ENCODE data around the gene DIS3L2.
A peak's percentile ranks its signal among the peaks of the same experiment; 100 is the strongest.
"Not testable (repeated sequence)": the region's sequence is repeated elsewhere in the genome, so short reads cannot be mapped to it uniquely, and the experiment has no call there.

Gene DIS3L2

DNA sequence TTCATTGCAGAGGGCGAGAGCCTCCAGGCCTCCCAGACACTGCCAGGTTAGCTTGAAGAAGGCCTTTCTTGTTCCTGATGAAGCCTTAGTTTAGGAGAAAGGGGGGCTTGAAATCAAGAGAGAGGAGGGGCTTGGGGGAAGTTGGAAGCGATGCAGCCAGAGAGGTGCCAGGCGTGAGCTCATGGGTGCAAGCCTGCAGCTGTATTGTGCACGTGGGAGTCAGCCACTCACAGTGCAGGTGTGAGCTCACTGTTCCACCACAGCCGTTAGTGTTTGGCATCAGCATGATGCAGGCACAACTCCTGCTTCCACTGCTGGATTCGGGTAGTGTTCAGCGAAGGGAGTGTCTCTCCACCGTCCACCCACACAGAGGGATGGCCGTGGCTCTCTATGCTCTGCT is 348.6 kb downstream of the DIS3L2 start:
- no peak for DNase-seq

GRCh38 chr2:232310696-232311095 is 349.2 kb downstream of the DIS3L2 start:
- no peak for DNase-seq

DNA sequence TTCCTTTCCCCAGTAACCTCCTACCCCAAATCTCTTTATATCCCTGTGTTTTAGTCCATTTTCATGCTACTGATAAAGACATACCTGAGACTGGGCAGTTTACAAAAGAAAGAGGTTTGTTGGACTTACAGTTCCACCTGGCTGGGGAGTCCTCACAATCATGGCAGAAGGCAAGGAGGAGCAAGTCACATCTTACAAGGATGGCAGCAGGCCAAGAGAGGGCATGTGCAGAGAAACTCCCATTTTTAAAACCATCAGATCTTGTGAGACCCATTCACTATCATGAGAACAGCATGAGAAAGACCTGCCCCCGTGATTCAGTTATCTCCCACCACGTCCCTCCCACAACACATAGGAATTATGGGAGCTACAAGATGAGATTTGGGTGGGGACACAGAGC is 352.1 kb downstream of the DIS3L2 start:
- not testable (repeated sequence) for DNase-seq

DNA sequence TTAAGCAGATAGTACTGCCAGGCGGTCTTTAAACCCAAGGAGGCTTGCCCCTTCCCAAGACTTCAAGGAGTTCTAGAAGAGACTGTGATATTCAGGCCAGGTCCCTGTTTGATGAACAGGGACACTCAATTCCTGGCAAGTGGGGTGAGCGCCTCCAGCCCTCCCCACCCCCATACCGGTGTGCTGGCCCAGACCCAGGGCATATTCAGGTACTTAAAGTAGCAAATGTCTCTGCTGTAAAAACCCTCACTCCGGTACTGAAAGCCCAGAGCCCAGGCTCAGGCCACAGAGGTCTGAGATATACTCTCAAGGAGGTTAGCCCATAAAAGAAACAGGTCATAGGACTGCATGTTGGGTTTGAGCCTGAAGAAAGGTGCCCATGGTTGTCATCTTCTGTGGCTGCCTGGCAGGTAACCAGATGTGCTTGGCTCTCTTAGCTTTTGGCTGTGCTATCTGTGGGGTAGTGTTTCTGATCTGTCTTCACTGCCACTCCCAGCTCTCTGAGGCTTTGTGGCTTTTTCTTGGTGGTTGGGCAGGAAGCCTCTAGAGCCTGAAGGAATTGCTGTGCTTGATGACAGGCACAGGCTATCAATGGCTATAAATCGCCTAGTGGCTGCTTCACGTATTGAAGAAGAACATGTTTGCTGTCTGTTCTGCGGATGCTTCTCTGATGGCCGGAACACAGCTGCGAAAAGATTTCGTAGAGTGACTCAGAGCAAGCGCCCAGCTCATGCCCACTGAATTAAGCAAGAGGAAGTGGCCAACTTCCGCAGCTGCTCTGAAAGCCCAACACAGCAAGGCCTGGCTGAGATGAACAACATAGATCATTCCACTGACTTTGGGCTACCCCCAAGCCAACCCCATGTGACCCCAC is 353.8 kb downstream of the DIS3L2 start:
- no peak for DNase-seq

DNA sequence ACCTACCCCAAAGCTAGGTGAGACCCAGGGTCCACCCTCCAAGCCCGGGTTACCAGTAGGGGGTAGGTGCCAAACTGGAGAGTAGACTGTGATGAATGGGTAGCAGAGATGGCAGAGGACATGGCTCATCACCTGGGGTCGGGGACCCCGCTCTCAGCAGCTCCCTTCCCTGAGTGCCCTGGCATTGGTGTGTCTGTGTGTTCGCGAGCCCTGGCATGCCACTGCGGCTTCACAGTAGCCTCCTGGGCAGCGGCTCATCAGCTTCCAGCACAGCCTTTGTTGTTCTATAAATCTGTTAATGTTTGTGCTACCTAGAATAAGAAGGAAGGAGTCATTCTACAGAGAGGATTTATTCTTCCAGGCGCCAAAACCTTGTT is 354.4 kb downstream of the DIS3L2 start:
- DNase-seq, result no peak

- DNase-seq, result no peak
Observed at GRCh38 chr2:232316461-232317330, 355.2 kb downstream of the DIS3L2 start.

DNA sequence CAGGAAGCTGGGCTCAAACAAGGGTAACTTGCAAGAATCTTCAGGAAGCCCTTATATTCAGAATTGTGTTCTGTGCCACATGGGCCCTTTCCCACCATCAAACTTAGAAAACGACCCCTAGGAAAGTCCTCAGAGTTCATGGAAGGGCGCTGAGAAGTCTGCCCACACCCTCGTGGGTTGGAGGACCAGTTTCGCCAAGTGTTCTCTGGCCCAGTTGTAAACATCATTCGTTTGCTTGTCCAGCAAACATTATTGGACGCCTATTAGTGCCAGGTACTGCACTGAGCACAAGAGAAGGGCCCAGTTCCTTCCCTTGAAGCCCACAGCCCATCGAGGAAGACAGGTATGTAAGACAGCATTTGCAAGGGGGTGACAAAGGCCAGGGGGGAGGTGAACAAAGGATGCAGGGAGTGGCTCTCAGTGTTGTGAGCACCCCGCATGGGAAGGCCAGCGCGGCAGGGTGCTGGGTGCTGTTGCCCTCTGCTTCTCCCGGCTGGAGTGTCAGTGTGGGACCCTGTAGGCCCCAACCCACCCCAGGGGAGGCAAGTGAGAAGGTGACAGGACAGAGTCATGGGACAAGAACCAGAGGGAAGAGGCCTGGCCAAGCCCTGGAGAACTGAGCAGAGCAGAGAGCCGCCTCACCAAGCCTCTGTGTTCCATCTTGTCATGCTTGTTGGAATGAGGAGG is 356.8 kb downstream of the DIS3L2 start:
- DNase-seq, result no peak

- no peak for DNase-seq
Observed at GRCh38 chr2:232319067-232319802, 357.7 kb downstream of the DIS3L2 start.

- DNase-seq, result no peak
Observed at GRCh38 chr2:232319803-232320442, 358.4 kb downstream of the DIS3L2 start.

DNA sequence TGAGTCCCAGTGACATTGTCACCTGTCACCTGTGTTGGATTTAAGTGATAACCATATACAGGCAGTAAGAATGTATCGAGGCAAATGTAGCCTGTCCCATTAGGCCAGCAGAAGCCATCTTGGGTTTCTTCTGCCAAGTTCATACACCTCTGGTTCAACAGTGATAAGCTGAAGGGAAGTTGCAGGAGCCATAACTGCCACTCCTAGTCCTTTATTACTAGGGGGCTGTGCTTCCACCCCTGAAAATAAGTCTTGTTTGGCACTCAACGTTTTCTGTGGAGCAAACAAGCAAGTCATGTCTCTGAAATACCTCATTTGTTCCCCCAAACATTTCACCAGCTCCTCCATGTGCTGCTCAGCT is 358.9 kb downstream of the DIS3L2 start:
- no peak for DNase-seq

- no peak for DNase-seq
Observed at GRCh38 chr2:232321156-232321816, 359.8 kb downstream of the DIS3L2 start.

GRCh38 chr2:232321817-232322559 is 360.5 kb downstream of the DIS3L2 start:
- no peak for DNase-seq

DNA sequence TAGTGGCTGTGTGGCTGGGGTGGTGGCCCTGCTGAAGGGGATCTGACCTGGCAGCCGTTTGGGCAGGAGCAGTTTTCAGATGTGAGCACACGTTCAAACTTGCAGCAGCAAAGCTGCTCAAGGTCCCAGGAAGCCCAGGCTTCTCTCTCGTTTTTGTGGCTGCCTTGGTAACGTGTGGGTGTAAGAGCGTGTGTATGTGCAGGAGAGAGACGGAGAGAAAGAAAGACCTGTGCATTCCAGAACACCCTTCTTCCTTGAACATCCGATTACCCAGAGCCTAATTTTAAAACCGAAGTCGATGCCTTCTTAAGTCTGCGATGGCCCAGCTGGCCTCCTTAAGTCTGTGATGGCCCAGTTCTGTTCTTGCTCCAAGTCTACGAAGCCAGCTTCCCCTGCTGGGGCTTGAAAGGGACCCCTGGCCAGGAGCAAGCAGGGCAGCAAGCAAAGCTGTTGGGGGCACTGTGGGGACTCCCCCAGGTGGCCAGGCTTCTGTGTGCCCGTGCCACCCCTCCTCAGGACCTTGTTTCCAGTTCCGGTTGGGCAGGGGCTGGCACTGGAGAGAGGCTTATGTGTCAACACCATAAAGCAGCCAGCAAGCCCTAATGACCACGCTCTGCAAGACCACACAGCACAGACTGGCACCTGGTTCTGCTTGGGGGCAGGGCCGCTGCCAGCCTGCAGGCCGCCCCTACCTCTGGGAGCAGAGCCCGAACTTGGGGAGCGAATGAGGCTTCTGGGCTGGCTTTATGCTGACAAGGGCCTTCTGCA is 361.2 kb downstream of the DIS3L2 start:
- no peak for DNase-seq

DNA sequence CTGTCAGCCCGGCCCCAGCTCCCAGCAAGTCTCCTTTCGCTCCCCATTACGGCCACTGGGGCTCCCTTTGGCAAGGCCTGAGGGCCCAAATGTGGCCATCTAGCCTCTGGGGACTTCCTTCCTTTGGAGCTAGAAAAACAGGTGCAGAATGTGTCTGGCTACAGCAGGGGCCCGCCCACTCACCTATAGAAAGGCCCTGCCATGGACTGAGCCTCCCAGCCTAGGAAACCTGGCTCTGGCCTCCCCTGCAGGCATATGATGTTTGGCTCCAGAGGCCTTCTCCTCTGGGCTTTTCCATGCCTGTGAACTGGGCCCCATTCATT is 361.8 kb downstream of the DIS3L2 start:
- no peak for DNase-seq

DNA sequence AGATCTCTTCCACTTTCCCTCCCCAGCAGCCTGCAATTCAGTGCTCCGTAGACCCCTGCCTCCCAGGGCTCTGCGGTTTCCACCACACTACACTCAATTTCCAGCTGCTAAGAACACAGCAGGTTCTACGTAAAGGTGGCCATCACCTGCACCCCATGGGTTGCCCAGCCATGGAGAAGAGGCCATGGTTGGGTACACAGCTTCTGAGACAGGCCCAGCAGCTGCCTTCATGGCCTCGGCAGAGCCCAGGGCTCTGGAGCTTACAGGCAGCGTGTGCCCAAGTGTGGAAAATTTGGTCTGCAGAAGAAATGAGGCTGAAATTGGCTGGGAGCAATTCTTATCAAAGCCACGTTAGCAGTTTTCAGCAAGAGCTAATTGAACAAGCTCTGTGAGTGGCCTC is 362.5 kb downstream of the DIS3L2 start:
- not testable (repeated sequence) for DNase-seq

DNA sequence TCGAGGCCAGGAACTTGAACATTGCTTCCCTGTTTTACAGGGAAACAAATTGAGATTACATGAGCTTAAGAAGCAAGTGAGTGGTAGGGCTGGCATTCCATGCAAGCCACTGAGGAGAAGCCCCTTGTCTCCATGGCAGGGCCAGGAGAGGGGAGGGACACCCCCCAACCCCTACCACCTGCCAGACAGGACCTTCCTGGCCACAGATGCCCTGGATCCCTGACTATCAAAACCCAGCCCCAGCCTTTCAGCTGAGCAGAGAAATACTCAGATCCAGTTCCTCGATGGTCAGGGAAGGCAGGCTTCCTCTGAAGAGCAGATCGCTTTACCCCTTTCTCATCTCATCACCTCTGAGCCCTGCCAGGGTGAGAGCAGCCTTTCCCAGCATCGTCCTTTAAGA is 363.3 kb downstream of the DIS3L2 start:
- no peak for DNase-seq

GRCh38 chr2:232325324-232326273 is 364.1 kb downstream of the DIS3L2 start:
- peak; percentile 69 for DNase-seq

- not testable (repeated sequence) for DNase-seq
Observed at GRCh38 chr2:232326274-232327104, 365.0 kb downstream of the DIS3L2 start.

Measured in NCI-H82 (cell line).